ENCODE measurements around the gene GRM5.
"Not testable (repeated sequence)": the region's sequence is repeated elsewhere in the genome, so short reads cannot be mapped to it uniquely, and the experiment has no call there.

GRM5 gene

GRCh38 chr11:88972210-88972609, 93.6 kb downstream of the GRM5 start:
- DNase-seq (ENCODE audit: low read depth): no peak

GRCh38 chr11:88961621-88962020, 104.2 kb downstream of the GRM5 start:
- not testable (repeated sequence) for DNase-seq (ENCODE audit: low read depth)

GRCh38 chr11:88959857-88960256, 105.9 kb downstream of the GRM5 start:
- DNase-seq (ENCODE audit: low read depth): not testable (repeated sequence)

GRCh38 chr11:88950975-88951374, 114.8 kb downstream of the GRM5 start:
- no peak for DNase-seq (ENCODE audit: low read depth)

- not testable (repeated sequence) for DNase-seq (ENCODE audit: low read depth)
Measured at GRCh38 chr11:88948908-88949307, 116.9 kb downstream of the GRM5 start.

GRCh38 chr11:88947843-88948572, 117.8 kb downstream of the GRM5 start:
- not testable (repeated sequence) for DNase-seq (ENCODE audit: low read depth)

GRCh38 chr11:88929665-88930064, 136.1 kb downstream of the GRM5 start:
- not testable (repeated sequence) for DNase-seq (ENCODE audit: low read depth)

- not testable (repeated sequence) for DNase-seq (ENCODE audit: low read depth)
Measured at GRCh38 chr11:88917065-88917464, 148.7 kb downstream of the GRM5 start.

- no peak for DNase-seq (ENCODE audit: low read depth)
Measured at GRCh38 chr11:88909500-88909899, 156.3 kb downstream of the GRM5 start.

GRCh38 chr11:88901436-88901835, 164.3 kb downstream of the GRM5 start:
- DNase-seq (ENCODE audit: low read depth): not testable (repeated sequence)

- not testable (repeated sequence) for DNase-seq (ENCODE audit: low read depth)
Measured at GRCh38 chr11:88888855-88889254, 176.9 kb downstream of the GRM5 start.

- no peak for DNase-seq (ENCODE audit: low read depth)
Measured at GRCh38 chr11:88886796-88887195, 179.0 kb downstream of the GRM5 start.

GRCh38 chr11:88882800-88883199, 183.0 kb downstream of the GRM5 start:
- DNase-seq (ENCODE audit: low read depth): not testable (repeated sequence)

GRCh38 chr11:88861618-88862017, 204.2 kb downstream of the GRM5 start:
- DNase-seq (ENCODE audit: low read depth): no peak

- DNase-seq (ENCODE audit: low read depth): not testable (repeated sequence)
Measured at GRCh38 chr11:88860431-88860830, 205.4 kb downstream of the GRM5 start.

GRCh38 chr11:88853963-88854362, 211.8 kb downstream of the GRM5 start:
- not testable (repeated sequence) for DNase-seq (ENCODE audit: low read depth)

GRCh38 chr11:88851547-88851946, 214.2 kb downstream of the GRM5 start:
- not testable (repeated sequence) for DNase-seq (ENCODE audit: low read depth)

GRCh38 chr11:88849773-88850172, 216.0 kb downstream of the GRM5 start:
- not testable (repeated sequence) for DNase-seq (ENCODE audit: low read depth)

GRCh38 chr11:88849368-88849767, 216.4 kb downstream of the GRM5 start:
- DNase-seq (ENCODE audit: low read depth): no peak

GRCh38 chr11:88846266-88846665, 219.5 kb downstream of the GRM5 start:
- DNase-seq (ENCODE audit: low read depth): not testable (repeated sequence)

- not testable (repeated sequence) for DNase-seq (ENCODE audit: low read depth)
Measured at GRCh38 chr11:88844941-88845340, 220.8 kb downstream of the GRM5 start.

- not testable (repeated sequence) for DNase-seq (ENCODE audit: low read depth)
Measured at GRCh38 chr11:88843766-88844426, 221.9 kb downstream of the GRM5 start.

- DNase-seq (ENCODE audit: low read depth): not testable (repeated sequence)
Measured at GRCh38 chr11:88838139-88838538, 227.6 kb downstream of the GRM5 start.

Measured in activated T-cell treated with anti-CD3 and anti-CD28 coated beads for 48 hours (primary cell).